Measurements from ENCODE around the gene LRATD1.
"Not testable (repeated sequence)": the region's sequence is repeated elsewhere in the genome, so short reads cannot be mapped to it uniquely, and the experiment has no call there.

Gene LRATD1, protein sequence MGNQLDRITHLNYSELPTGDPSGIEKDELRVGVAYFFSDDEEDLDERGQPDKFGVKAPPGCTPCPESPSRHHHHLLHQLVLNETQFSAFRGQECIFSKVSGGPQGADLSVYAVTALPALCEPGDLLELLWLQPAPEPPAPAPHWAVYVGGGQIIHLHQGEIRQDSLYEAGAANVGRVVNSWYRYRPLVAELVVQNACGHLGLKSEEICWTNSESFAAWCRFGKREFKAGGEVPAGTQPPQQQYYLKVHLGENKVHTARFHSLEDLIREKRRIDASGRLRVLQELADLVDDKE

GRCh38 chr2:14632133-14632936, at the start of gene LRATD1:
LRATD1 (plus strand) TSS chr2:14632717; CDS start chr2:14633980, 1,263 bp downstream.
- DNase-seq (ENCODE audit: low read depth in 1 of 2, low spot score in 1 of 2): no peak

GRCh38 chr2:14583059-14583458, 49.5 kb upstream of the LRATD1 start:
- DNase-seq (ENCODE audit: low read depth in 1 of 2, low spot score in 1 of 2): no peak

DNA sequence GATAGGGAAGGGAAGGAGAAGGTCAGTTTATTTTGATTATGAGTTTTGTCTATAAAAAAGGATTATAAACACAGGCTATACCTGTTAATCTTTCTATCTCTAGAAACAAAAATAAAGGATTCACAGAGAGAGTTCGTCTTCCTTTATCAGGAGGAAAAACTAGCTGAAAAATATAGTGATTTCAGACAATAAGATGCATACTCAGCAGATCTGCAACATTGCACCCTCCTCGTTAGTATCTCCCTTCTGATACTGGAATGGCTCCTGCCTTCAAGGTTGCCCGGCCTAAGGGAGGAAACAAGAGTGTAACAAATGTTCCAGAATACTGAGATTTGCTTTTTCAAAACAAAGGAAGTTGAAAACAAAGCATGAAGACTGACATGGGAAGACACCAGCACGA, 48.7 kb upstream of the LRATD1 start:
- no peak for DNase-seq (ENCODE audit: low read depth in 1 of 2, low spot score in 1 of 2)

GRCh38 chr2:14587119-14587518, 45.4 kb upstream of the LRATD1 start:
- no peak for DNase-seq (ENCODE audit: low read depth in 1 of 2, low spot score in 1 of 2)

GRCh38 chr2:14601156-14601770, 31.3 kb upstream of the LRATD1 start:
- no peak for DNase-seq (ENCODE audit: low read depth in 1 of 2, low spot score in 1 of 2)

GRCh38 chr2:14602309-14602708, 30.2 kb upstream of the LRATD1 start:
- DNase-seq (ENCODE audit: low read depth in 1 of 2, low spot score in 1 of 2): no peak

- no peak for DNase-seq (ENCODE audit: low read depth in 1 of 2, low spot score in 1 of 2)
Measured at GRCh38 chr2:14603676-14604075, 28.8 kb upstream of the LRATD1 start.

GRCh38 chr2:14608245-14608644, 24.3 kb upstream of the LRATD1 start:
- DNase-seq (ENCODE audit: low read depth in 1 of 2, low spot score in 1 of 2): no peak

GRCh38 chr2:14614017-14614416, 18.5 kb upstream of the LRATD1 start:
- DNase-seq (ENCODE audit: low read depth in 1 of 2, low spot score in 1 of 2): no peak

DNA sequence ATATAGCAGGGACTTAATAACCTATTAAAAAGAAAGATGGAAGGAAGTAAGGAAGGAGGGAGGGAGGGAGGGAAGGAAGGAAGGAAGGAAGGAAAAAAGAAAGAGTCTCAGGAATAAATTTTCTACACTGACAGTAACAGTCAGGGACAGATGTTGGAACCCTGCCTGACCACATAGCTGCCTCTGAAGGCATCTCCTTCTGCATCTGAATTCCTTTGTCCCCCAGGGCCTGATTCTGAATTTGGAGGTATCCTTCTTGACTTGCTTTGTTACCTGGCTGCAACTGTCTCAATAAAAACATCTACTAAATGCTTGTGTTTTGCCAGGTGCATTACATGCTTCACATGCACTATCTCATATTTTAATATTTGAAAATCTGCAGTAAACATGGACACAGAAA, 17.4 kb upstream of the LRATD1 start:
- DNase-seq (ENCODE audit: low read depth in 1 of 2, low spot score in 1 of 2): no peak

DNA sequence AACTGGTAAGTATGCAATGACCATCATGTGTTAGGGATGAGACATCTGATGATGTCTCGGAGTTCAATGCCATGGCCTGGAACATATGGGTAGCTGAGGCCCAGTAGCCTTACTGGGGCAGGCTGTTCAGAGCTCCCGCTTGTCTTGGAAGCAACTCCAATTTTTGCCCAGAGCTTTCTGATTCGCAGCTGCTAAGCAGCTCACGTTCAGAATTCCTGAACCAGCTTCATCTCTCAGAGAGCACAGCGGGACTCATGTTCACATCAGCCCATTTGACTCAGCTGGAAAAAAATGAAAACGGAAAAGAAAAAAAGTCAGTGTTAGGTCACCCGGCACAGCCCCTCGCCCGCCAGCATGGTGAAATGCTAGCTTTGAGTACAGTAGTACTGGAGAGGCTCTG, 16.8 kb upstream of the LRATD1 start:
- no peak for DNase-seq (ENCODE audit: low read depth in 1 of 2, low spot score in 1 of 2)

DNA sequence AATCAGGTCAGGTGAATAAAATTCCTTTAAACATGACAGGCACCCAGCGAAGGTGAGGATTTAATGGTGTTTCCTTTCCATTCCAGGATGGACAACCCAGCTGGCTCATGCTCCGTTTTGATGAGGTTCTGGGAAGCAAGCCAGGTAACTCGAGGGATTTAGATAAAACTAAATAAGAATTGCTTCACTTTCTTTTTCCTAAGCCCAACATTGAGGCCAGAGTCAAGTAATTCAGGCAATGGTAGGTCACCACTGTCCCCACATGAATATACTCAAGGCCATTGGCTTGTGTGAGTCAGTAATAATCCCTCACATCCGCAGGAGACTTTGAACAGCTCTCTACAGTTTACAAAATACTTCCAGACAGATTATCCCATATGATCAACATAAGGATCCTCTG, 16.2 kb upstream of the LRATD1 start:
- no peak for DNase-seq (ENCODE audit: low read depth in 1 of 2, low spot score in 1 of 2)

DNA sequence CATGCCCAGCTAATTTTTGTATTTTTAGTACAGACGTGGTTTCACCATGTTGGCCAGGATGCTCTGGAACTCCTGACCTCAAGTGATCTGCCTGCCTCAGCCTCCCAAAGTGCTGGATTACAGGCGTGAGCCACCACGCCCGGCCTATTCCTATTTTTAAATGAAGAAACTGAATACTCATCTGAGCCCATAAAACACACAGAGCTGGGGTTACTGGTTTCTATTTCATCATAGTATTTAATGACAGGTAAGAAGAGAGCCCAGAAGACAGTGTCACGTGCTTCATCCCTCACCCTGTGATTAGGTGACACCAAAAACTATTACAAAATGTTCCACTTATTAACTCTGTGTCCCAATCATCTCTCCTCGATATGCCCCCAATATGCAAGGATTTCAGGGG, 15.6 kb upstream of the LRATD1 start:
- no peak for DNase-seq (ENCODE audit: low read depth in 1 of 2, low spot score in 1 of 2)

DNA sequence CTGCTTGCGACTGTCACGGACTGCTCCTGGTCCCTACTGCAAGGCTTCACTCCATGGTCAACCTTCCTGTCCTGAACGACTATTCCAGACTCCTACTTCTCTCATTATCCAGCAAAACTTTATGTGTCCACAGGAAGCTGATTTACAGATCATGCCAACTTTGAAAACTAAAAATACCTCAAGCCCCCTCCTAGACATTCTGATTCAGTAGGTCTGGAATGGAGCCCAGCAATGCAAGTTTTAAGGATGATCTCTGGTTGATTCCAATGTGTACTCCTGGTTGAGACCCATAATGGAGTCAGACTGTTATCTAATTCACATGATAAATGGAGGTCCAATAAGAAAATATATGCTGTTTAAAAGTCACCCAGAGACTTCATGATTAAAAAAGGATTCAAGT, 13.1 kb upstream of the LRATD1 start:
- no peak for DNase-seq (ENCODE audit: low read depth in 1 of 2, low spot score in 1 of 2)

DNA sequence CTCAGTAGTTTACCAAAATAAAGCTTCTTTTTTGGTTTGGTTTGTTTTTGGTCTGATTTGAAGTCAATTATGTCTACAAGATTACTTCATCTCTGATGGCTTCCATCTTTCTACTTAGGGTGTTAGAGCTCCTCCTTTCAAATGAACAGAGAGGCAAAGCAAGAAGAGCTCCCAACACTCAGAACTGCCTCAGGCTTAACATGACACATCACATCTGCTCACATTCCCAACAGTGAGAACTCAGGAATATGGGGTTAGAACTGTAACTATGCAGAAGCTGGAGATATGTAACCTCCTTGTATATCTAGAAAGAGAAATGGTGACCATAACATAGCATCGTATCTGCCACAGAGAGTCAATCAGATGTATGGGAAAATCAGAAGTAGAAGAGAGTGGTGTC, 11.4 kb upstream of the LRATD1 start:
- no peak for DNase-seq (ENCODE audit: low read depth in 1 of 2, low spot score in 1 of 2)

DNA sequence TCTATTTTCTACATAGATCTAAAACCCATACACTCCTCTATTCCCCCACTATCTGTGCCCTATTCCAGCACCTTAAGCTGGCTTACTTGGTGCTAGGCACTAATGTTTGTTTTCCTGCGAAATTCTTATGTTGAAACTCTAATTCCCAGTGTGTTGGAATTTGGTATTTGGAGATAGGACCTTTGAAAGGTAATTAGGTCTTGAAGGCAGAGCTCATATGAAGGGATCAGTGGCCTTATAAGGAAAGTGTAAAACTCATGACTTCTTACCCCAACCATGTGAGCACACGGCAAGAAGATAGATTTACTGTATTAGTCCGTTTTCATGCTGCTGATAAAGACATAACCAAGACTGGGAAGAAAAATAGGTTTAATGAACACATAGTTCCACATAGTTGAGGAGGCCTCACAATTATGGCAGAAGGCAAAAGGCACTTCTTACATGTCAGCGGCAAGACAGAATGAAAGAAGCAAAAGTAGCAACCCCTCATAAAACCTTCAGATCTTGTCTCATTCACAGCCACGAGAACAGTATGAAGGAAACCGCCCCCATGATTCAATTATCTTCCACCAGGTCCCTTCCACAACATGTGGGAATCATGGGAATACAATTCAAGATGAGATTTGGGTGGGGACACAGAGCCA, 10.5 kb upstream of the LRATD1 start:
- no peak for DNase-seq (ENCODE audit: low read depth in 1 of 2, low spot score in 1 of 2)

DNA sequence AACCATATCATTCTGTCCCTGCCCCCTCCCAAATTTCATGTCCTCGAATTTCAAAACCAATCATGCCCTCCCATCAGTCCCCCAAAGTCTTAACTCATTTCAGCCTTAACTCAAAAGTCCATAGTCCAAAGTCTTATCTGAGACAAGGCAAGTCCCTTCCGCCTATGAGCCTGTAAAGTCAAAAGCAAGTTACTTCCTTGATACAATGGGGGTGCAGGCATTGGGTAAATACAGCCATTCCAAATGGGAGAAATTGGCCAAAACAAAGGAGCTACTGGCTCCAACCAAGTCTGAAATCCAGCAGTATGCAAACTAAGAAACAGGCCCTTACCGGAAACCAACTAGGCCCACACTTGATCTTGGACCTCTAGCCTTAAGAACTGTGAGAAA, 10.0 kb upstream of the LRATD1 start:
- DNase-seq (ENCODE audit: low read depth in 1 of 2, low spot score in 1 of 2): not testable (repeated sequence)

DNA sequence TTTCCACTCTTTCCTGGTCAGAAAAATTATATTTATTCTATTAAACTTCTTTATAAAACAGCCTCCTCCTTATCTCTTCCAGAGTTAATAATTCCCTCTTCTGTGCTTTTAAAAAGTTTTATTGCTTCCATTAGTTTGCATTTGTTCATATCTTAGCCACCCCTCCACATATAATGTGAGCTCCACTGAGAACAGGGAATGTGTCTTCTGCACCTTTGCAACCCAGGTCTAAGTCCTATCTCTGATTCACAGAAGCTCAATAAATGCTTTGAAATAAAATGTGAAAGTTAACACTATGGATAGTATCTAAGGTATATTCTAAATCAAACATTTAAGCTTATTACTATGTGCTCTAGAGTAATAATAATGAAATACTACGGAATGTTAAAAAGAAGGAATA, 9.3 kb upstream of the LRATD1 start:
- no peak for DNase-seq (ENCODE audit: low read depth in 1 of 2, low spot score in 1 of 2)

DNA sequence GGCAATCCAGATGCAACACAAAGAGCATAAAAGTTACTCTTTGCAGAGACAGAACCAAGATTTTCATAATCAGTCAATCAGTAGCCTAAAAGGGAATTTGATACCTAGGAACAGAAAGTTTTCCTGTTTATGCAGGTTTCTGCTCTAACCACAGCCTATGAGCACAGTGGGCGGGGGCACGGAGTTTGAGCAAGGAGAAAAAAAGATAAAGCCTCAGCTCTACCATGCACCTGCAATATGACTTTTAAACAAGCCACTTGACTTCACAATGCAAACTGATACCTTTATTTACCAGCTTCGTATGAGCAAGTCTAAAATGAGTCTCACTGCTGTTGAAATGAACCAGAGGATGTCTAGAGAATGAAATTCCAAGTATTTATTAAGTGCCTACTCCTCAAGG, 5.6 kb upstream of the LRATD1 start:
- no peak for DNase-seq (ENCODE audit: low read depth in 1 of 2, low spot score in 1 of 2)

GRCh38 chr2:14628901-14629300, 3.6 kb upstream of the LRATD1 start:
- no peak for DNase-seq (ENCODE audit: low read depth in 1 of 2, low spot score in 1 of 2)

GRCh38 chr2:14631406-14632040, 994 bp upstream of the LRATD1 start:
- DNase-seq (ENCODE audit: low read depth in 1 of 2, low spot score in 1 of 2): no peak

Measured in stimulated activated CD4-positive, alpha-beta T cell treated with anti-CD3 and anti-CD28 coated beads, Interleukin-15, amount 100 ng/mL, for 1 hour (primary cell).